H1 (cell line): ENCODE measurements around the gene ACOT11. TPM values are rescaled to one million over a fixed set of nuclear protein-coding genes. Genes with fewer than 3 reads are reported as not detected.

Experiments
- BACH1 ChIP-seq: IDR thresholded peaks from 2 replicates; pipeline ENCODE4 v1.6.1; 2012; ENCODE audit warnings: low read length, improper control_type of control experiment
- CBX5 ChIP-seq: fragments of 300-800, 300-1000 bp; sonication (generic); IDR thresholded peaks from 2 replicates; pipeline ENCODE4 v1.7.1; 2016; ENCODE audit warnings: antibody characterized with exemption, low read length, low read depth
- EP300 ChIP-seq, 2 experiments: IDR thresholded peaks; 1 replicate in 1 of 2; 2 replicates in 1 of 2; pipeline ENCODE4 v1.6.1; 2011 to 2012; ENCODE audit warnings: low read depth in 2 of 2, low read length in 2 of 2, mild to moderate bottlenecking in 2 of 2, borderline replicate concordance in 1 of 2, inconsistent platforms in 1 of 2, moderate library complexity in 1 of 2
- GTF2F1 ChIP-seq: IDR thresholded peaks from 2 replicates; pipeline ENCODE4 v1.6.1; 2012; ENCODE audit warnings: low read depth, low read length, improper control_type of control experiment, borderline replicate concordance
- RXRA ChIP-seq: IDR thresholded peaks from 2 replicates; pipeline ENCODE4 v1.6.1; 2011; ENCODE audit warnings: low read depth, mild to moderate bottlenecking, low read length, moderate library complexity; ENCODE audit not compliant: insufficient read depth
- polyA plus RNA-seq, 7 experiments: library from polyadenylated mRNA; depleted of rRNA in 3 of 7; stranded (reverse) in 5 of 7; unstranded in 2 of 7; fragments of >200 nt in 5 of 7; fragments of 200-250 nt in 2 of 7; gene quantifications; 1 replicate in 5 of 7; 2 replicates in 1 of 7; 4 replicates in 1 of 7; pipeline versions ENCODE4 v1.2.1 to v1.2.3, GENCODE V29; 2011 to 2013; ENCODE audit warnings: missing spikeins in 2 of 7, mixed read lengths in 2 of 7
- total RNA-seq: library from RNA; stranded (reverse); fragmentation: NEBNext Ultra II Directional; extraction: Animal tissue kit (Norgen Biotek cat#: 25700); gene quantifications from 2 replicates; pipeline ENCODE4 v1.2.1, GENCODE V29; 2021
- TF ChIP-seq, protein P1 (sequence below): fragments of 300-600 bp; sonication (generic); IDR thresholded peaks from 2 replicates; pipeline ENCODE4 v1.7.1; 2012; ENCODE audit warnings: low read length, moderate library complexity, mild to moderate bottlenecking, inconsistent platforms; ENCODE audit not compliant: insufficient replicate concordance
- TF ChIP-seq, protein P2 (sequence below), 3 experiments: IDR thresholded peaks; 1 replicate in 2 of 3; 2 replicates in 1 of 3; pipeline versions ENCODE4 v1.5.1 to v1.6.1; 2011; ENCODE audit warnings: low read length in 3 of 3, mild to moderate bottlenecking in 3 of 3, inconsistent platforms in 2 of 3, low read depth in 1 of 3, moderate library complexity in 1 of 3; ENCODE audit not compliant: insufficient read depth in 1 of 3; ENCODE audit errors: control extremely low read depth in 1 of 3

ACOT11 gene
- total and polyA plus RNA-seq, 2 of the 8 experiments (the other 6 are each of a cell fraction or from before 2014, with no cell fraction given): 3.8 to 4.5 TPM

DNA sequence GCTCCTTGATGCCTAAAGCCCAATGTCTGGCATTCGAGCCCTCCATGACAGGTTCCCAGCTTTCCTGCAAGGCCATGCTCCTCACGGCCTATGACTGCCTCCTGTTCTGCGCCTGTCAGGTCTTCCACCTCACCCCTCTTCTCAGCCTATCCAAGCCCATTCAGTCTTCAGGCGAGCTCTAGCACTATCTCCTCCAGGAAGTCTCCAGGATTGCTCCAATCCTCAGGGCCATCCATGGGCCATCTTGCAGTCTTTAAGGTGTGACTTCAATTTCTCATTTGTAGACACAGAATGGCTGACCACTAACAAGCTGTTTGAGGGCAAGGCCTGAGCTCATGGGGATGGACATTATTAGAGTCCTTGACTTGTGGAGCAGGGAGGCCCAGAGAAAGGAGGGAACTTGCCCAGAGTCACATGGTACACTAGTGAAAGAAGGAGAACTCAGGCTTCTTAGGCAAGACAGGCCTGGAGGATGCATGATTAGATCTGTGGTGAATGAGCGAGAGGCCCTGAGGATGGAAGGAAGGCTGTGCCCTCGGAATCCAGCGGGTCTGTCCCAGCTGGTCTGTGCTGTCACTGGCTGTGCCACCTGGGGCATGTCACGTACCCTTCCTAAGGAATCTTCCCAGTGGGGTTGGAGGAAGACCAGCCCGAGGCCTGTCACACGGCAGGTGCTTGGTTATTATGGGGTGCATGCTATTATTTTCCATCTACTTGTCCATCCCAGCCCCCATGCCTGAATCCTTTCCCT lies 1.2 kb upstream of the ACOT11 start (continued):
- TF ChIP-seq, protein P1, sequence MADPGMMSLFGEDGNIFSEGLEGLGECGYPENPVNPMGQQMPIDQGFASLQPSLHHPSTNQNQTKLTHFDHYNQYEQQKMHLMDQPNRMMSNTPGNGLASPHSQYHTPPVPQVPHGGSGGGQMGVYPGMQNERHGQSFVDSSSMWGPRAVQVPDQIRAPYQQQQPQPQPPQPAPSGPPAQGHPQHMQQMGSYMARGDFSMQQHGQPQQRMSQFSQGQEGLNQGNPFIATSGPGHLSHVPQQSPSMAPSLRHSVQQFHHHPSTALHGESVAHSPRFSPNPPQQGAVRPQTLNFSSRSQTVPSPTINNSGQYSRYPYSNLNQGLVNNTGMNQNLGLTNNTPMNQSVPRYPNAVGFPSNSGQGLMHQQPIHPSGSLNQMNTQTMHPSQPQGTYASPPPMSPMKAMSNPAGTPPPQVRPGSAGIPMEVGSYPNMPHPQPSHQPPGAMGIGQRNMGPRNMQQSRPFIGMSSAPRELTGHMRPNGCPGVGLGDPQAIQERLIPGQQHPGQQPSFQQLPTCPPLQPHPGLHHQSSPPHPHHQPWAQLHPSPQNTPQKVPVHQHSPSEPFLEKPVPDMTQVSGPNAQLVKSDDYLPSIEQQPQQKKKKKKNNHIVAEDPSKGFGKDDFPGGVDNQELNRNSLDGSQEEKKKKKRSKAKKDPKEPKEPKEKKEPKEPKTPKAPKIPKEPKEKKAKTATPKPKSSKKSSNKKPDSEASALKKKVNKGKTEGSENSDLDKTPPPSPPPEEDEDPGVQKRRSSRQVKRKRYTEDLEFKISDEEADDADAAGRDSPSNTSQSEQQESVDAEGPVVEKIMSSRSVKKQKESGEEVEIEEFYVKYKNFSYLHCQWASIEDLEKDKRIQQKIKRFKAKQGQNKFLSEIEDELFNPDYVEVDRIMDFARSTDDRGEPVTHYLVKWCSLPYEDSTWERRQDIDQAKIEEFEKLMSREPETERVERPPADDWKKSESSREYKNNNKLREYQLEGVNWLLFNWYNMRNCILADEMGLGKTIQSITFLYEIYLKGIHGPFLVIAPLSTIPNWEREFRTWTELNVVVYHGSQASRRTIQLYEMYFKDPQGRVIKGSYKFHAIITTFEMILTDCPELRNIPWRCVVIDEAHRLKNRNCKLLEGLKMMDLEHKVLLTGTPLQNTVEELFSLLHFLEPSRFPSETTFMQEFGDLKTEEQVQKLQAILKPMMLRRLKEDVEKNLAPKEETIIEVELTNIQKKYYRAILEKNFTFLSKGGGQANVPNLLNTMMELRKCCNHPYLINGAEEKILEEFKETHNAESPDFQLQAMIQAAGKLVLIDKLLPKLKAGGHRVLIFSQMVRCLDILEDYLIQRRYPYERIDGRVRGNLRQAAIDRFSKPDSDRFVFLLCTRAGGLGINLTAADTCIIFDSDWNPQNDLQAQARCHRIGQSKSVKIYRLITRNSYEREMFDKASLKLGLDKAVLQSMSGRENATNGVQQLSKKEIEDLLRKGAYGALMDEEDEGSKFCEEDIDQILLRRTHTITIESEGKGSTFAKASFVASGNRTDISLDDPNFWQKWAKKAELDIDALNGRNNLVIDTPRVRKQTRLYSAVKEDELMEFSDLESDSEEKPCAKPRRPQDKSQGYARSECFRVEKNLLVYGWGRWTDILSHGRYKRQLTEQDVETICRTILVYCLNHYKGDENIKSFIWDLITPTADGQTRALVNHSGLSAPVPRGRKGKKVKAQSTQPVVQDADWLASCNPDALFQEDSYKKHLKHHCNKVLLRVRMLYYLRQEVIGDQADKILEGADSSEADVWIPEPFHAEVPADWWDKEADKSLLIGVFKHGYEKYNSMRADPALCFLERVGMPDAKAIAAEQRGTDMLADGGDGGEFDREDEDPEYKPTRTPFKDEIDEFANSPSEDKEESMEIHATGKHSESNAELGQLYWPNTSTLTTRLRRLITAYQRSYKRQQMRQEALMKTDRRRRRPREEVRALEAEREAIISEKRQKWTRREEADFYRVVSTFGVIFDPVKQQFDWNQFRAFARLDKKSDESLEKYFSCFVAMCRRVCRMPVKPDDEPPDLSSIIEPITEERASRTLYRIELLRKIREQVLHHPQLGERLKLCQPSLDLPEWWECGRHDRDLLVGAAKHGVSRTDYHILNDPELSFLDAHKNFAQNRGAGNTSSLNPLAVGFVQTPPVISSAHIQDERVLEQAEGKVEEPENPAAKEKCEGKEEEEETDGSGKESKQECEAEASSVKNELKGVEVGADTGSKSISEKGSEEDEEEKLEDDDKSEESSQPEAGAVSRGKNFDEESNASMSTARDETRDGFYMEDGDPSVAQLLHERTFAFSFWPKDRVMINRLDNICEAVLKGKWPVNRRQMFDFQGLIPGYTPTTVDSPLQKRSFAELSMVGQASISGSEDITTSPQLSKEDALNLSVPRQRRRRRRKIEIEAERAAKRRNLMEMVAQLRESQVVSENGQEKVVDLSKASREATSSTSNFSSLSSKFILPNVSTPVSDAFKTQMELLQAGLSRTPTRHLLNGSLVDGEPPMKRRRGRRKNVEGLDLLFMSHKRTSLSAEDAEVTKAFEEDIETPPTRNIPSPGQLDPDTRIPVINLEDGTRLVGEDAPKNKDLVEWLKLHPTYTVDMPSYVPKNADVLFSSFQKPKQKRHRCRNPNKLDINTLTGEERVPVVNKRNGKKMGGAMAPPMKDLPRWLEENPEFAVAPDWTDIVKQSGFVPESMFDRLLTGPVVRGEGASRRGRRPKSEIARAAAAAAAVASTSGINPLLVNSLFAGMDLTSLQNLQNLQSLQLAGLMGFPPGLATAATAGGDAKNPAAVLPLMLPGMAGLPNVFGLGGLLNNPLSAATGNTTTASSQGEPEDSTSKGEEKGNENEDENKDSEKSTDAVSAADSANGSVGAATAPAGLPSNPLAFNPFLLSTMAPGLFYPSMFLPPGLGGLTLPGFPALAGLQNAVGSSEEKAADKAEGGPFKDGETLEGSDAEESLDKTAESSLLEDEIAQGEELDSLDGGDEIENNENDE: no peak
- TF ChIP-seq BACH1: no peak
- TF ChIP-seq, protein P2, sequence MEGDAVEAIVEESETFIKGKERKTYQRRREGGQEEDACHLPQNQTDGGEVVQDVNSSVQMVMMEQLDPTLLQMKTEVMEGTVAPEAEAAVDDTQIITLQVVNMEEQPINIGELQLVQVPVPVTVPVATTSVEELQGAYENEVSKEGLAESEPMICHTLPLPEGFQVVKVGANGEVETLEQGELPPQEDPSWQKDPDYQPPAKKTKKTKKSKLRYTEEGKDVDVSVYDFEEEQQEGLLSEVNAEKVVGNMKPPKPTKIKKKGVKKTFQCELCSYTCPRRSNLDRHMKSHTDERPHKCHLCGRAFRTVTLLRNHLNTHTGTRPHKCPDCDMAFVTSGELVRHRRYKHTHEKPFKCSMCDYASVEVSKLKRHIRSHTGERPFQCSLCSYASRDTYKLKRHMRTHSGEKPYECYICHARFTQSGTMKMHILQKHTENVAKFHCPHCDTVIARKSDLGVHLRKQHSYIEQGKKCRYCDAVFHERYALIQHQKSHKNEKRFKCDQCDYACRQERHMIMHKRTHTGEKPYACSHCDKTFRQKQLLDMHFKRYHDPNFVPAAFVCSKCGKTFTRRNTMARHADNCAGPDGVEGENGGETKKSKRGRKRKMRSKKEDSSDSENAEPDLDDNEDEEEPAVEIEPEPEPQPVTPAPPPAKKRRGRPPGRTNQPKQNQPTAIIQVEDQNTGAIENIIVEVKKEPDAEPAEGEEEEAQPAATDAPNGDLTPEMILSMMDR (IDR thresholded peaks at IDR 0.05; ENCODE audit: control extremely low read depth in 1 of 3, insufficient read depth in 1 of 3, low read depth in 1 of 3, low read length in 3 of 3): no peak
- TF ChIP-seq CBX5: no peak
- no peak for TF ChIP-seq GTF2F1
- TF ChIP-seq EP300 (IDR thresholded peaks at IDR 0.05; ENCODE audit: borderline replicate concordance in 1 of 2, low read depth in 2 of 2, low read length in 2 of 2): no peak
- TF ChIP-seq RXRA: no peak
